GM19438 (cell line): ENCODE measurements around the gene NCOA5.
A peak's percentile ranks its signal among the peaks of the same experiment; 100 is the strongest.
"Not testable (repeated sequence)": the region's sequence is repeated elsewhere in the genome, so short reads cannot be mapped to it uniquely, and the experiment has no call there.

Experiments
- ATAC-seq: cut with Tn5 transposase; IDR thresholded peaks from one replicate; pipeline ENCODE4 v1.9.1; 2021; ENCODE audit warnings: low read depth; ENCODE audit not compliant: unreplicated experiment

The NCOA5 gene

GRCh38 chr20:46121184-46121930 lies 31.6 kb upstream of the NCOA5 start:
- no peak for ATAC-seq

- ATAC-seq = no peak
Observed at GRCh38 chr20:46120136-46120535, 30.4 kb upstream of the NCOA5 start.

GRCh38 chr20:46119547-46119946 lies 29.8 kb upstream of the NCOA5 start:
- ATAC-seq = no peak

GRCh38 chr20:46119028-46119546 lies 29.3 kb upstream of the NCOA5 start:
- ATAC-seq = peak; percentile 46

- no peak for ATAC-seq
Observed at GRCh38 chr20:46118481-46119020, 28.8 kb upstream of the NCOA5 start.

GRCh38 chr20:46117704-46118467 lies 28.1 kb upstream of the NCOA5 start, which contains the start of gene CD40:
TSS of gene CD40 (plus strand) at chr20:46118314. CDS start at chr20:46118344, 30 bp downstream.
- ATAC-seq = peak; percentile 68

GRCh38 chr20:46114449-46114848 lies 24.7 kb upstream of the NCOA5 start:
- no peak for ATAC-seq

GRCh38 chr20:46113113-46113470 lies 23.3 kb upstream of the NCOA5 start:
- ATAC-seq = no peak

- ATAC-seq = no peak
Observed at GRCh38 chr20:46112430-46113112, 22.8 kb upstream of the NCOA5 start.

- no peak for ATAC-seq
Observed at GRCh38 chr20:46111836-46112212, 22.1 kb upstream of the NCOA5 start.

- no peak for ATAC-seq
Observed at GRCh38 chr20:46111028-46111835, 21.5 kb upstream of the NCOA5 start.

- ATAC-seq = no peak
Observed at GRCh38 chr20:46108976-46109375, 19.2 kb upstream of the NCOA5 start.

GRCh38 chr20:46108435-46108841 lies 18.7 kb upstream of the NCOA5 start:
- peak; percentile 83 for ATAC-seq

- ATAC-seq = no peak
Observed at GRCh38 chr20:46107061-46107460, 17.3 kb upstream of the NCOA5 start.

GRCh38 chr20:46104262-46104661 lies 14.5 kb upstream of the NCOA5 start:
- no peak for ATAC-seq

- no peak for ATAC-seq
Observed at GRCh38 chr20:46102940-46103339, 13.2 kb upstream of the NCOA5 start.

- ATAC-seq = no peak
Observed at GRCh38 chr20:46101957-46102356, 12.2 kb upstream of the NCOA5 start.

GRCh38 chr20:46100988-46101387 lies 11.2 kb upstream of the NCOA5 start:
- no peak for ATAC-seq

- ATAC-seq = not testable (repeated sequence)
Observed at GRCh38 chr20:46100444-46100843, 10.7 kb upstream of the NCOA5 start.
